BLaER1 (cell line): ENCODE results near the gene GOLPH3L.
"Not testable (repeated sequence)": the region's sequence is repeated elsewhere in the genome, so short reads cannot be mapped to it uniquely, and the experiment has no call there.

Experiments used
- H3K27ac ChIP-seq: shearing (Covaris generic); formaldehyde crosslinking; 2 replicates; pipeline ENCODE4 v1.8.1; 2022
- H3K27me3 ChIP-seq: shearing (Covaris generic); formaldehyde crosslinking; 2 replicates; pipeline ENCODE4 v1.8.1; 2022
- H3K36me3 ChIP-seq: shearing (Covaris generic); formaldehyde crosslinking; 2 replicates; pipeline ENCODE4 v1.8.1; 2022
- H3K4me1 ChIP-seq: shearing (Covaris generic); formaldehyde crosslinking; 2 replicates; pipeline ENCODE4 v1.8.1; 2022
- H3K4me2 ChIP-seq: shearing (Covaris generic); formaldehyde crosslinking; 2 replicates; pipeline ENCODE4 v1.8.1; 2022
- H3K4me3 ChIP-seq: shearing (Covaris generic); formaldehyde crosslinking; 2 replicates; pipeline ENCODE4 v1.8.1; 2022
- H3K9ac ChIP-seq: shearing (Covaris generic); formaldehyde crosslinking; 2 replicates; pipeline ENCODE4 v1.8.1; 2022
- H3K9me3 ChIP-seq: shearing (Covaris generic); formaldehyde crosslinking; 2 replicates; pipeline ENCODE4 v1.8.1; 2022
- H4K20me1 ChIP-seq: shearing (Covaris generic); formaldehyde crosslinking; 2 replicates; pipeline ENCODE4 v1.8.1; 2022
- Cebpa-rat ChIP-seq: shearing (Covaris generic); IDR thresholded peaks from 2 replicates; pipeline ENCODE4 v1.8.1; 2022

Gene GOLPH3L

DNA sequence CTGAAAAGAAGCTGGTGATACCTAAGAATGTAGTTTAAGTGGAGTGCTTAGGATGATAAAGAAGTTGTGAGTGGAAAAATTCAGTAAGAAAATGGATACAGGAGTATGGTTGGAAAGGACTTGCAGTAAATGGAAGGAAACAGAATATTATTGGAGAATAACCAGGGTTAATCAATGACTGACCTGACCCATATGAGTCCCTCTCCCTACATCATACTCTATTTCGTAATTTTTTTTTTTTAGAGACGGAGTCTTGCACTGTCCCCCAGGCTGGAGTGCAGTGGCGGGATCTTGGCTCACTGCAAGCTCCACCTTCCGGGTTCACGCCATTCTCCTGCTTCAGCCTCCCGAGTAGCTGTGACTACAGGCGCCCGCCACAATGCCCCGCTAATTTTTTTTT is 34.1 kb downstream of the GOLPH3L start:
- TF ChIP-seq Cebpa-rat, result 0 out of 2 replicates have a peak, but pooled peaks have one; percentile 11
- Histone ChIP-seq H3K27ac (no peak overlapping the region), H3K9me3 (no peaks in the 10 kb centered on the region), H4K20me1 (no peaks in the 10 kb centered on the region), H3K4me1 (no peaks in the 10 kb centered on the region), H3K36me3 (peaks cover 67% of the 10 kb centered on the region), H3K4me2 (no peak overlapping the region), H3K27me3 (no peaks in the 10 kb centered on the region), H3K9ac (no peak overlapping the region), H3K4me3 (no peak overlapping the region)

DNA sequence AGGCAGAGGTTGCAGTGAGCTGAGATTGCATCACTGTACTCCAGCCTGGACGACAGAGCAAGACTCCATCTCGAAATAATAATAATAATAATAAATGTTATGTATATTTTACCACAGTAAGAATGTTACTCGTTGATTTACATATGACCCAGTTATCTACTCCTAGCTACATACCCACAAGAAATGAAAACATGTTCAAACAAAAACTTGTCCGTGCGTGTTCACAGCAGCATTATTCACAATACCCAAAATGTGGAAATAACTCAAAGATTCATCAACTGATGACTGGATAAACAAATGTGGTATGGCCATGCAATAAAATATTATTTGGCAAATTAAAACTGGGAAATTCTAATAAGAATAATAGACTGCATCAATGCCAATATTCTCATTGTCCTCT is 35.8 kb downstream of the GOLPH3L start:
- H3K36me3 ChIP-seq, result peaks cover 71% of the 10 kb centered on the region
- H4K20me1 ChIP-seq, result no peaks in the 10 kb centered on the region
- H3K27ac ChIP-seq, result no peak overlapping the region
- no peak for TF ChIP-seq Cebpa-rat
- no peaks in the 10 kb centered on the region for H3K27me3 ChIP-seq
- H3K4me2 ChIP-seq, result no peak overlapping the region
- H3K9me3 ChIP-seq, result no peaks in the 10 kb centered on the region
- H3K9ac ChIP-seq, result no peak overlapping the region
- H3K4me3 ChIP-seq, result no peak overlapping the region
- no peaks in the 10 kb centered on the region for H3K4me1 ChIP-seq

DNA sequence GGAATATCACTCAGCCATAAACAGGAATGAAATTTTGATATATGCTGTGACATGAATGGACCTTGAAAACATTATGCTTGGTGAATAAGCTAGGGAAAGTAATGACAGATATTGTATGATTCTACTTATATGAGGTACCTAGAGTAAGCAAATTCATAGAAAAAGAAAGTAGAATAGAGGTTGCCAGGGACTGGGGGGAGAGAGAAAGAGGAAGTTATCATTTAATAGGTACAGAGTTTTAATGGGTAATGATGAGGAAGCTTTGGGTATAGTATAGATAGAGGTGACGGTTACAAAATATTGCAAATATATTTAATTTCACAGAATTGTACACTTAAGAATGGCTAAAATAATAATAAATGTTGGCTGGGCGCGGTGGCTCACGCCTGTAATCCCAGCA is 36.4 kb downstream of the GOLPH3L start:
- H3K27me3 ChIP-seq, result no peaks in the 10 kb centered on the region
- H4K20me1 ChIP-seq, result no peaks in the 10 kb centered on the region
- H3K9me3 ChIP-seq, result no peaks in the 10 kb centered on the region
- no peak overlapping the region for H3K9ac ChIP-seq
- no peak overlapping the region for H3K4me3 ChIP-seq
- no peak for TF ChIP-seq Cebpa-rat
- H3K4me1 ChIP-seq, result no peaks in the 10 kb centered on the region
- H3K4me2 ChIP-seq, result no peak overlapping the region
- peaks cover 71% of the 10 kb centered on the region for H3K36me3 ChIP-seq
- H3K27ac ChIP-seq, result no peak overlapping the region

DNA sequence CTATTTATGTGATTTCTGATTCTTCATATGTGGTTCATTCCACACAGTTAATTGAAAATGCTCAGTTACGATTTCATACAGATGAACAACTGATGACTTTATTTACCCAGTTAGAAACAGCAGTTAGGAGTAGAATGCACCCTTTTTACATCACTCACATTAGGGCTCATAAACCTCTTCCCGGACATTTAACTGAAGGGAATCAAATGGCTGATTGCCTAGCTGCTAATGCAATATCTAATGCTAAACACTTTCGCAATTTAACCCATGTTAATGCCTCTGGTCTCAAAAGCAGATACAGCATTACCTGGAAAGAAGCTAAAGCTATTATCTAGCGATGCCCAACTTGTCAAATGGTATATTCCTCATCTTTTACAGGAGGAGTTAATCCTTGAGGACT is 39.9 kb downstream of the GOLPH3L start:
- not testable (repeated sequence) for H4K20me1 ChIP-seq, H3K27me3 ChIP-seq, H3K4me1 ChIP-seq, H3K4me2 ChIP-seq, H3K9ac ChIP-seq, H3K4me3 ChIP-seq, H3K9me3 ChIP-seq, H3K27ac ChIP-seq
- H3K36me3 ChIP-seq, result peaks cover 69% of the 10 kb centered on the region

DNA sequence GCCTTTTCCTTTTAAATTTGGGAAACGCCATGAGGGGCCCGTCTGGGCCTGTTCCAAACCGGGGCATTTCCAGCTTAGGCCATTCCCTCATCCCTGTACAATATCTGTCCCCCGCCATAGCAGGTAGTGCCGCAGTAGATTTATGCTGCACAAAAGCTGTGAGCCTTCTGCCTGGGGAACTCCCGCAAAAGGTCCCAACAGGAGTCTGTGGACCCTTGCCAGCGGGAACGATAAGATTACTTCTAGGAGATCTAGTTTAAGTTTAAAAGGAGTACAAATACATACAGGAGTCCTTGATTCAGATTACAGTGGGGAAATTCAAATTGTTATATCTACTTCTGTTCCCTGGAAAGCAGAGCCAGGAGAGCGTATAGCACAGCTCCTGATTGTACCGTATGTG is 42.3 kb downstream of the GOLPH3L start:
- not testable (repeated sequence) for H4K20me1 ChIP-seq, H3K27ac ChIP-seq, H3K4me3 ChIP-seq, H3K9ac ChIP-seq, H3K27me3 ChIP-seq, H3K9me3 ChIP-seq, H3K4me2 ChIP-seq, H3K4me1 ChIP-seq
- peaks cover 61% of the 10 kb centered on the region for H3K36me3 ChIP-seq

DNA sequence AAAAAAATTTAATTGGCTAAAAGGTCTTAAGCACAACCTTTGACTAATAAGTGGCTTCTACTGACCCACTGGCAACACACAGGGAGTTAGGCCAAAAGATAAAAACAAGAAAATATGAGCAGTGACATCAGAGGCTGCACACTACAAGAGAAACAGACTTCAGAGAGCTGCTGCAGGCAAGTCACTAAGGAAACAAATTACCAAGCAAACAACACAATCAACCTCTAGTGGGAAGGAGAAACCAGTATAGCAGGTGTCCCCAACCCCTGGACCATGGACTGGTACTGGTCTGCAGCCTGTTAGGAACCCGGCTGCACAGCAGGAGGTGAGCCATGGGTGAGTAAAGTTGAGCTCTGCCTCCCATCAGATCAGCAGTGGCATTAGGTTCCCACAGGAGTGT is 46.8 kb downstream of the GOLPH3L start:
- no peaks in the 10 kb centered on the region for H3K27me3 ChIP-seq
- H3K4me3 ChIP-seq, result no peak overlapping the region
- TF ChIP-seq Cebpa-rat, result no peak
- peaks cover 77% of the 10 kb centered on the region for H3K36me3 ChIP-seq
- no peaks in the 10 kb centered on the region for H3K9me3 ChIP-seq
- no peaks in the 10 kb centered on the region for H3K4me1 ChIP-seq
- H3K27ac ChIP-seq, result no peak overlapping the region
- no peaks in the 10 kb centered on the region for H4K20me1 ChIP-seq
- H3K4me2 ChIP-seq, result no peak overlapping the region
- no peak overlapping the region for H3K9ac ChIP-seq

DNA sequence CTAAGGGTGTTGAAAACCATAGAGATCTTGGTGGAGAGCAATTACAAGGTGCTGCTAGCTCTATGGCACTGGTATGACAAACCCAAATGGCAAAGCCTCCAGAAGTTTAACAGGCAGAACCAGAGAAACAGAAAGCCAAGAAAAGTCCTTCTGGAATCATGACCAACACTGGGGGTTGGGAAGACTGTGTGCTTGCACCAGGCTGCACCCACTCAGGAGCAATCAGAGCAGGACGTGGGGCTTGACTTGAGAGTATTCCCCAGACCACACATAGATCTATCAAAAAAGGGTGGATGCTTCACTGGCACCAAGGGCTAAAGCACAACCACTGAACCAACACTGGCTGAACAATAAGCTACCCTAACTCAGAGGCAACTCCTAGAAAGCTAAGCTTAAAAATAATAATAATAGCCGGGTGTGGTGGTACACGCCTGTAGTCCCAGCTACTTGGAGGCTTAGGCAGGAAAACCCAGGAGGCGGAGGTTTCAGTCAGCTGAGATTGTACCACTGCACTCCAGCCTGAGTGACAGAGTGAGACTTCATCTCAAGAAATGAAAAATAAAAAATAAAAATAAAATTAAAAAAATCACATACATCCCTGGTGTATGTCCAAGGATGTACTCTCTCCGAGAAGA is 47.4 kb downstream of the GOLPH3L start:
- no peak overlapping the region for H3K27ac ChIP-seq
- no peaks in the 10 kb centered on the region for H4K20me1 ChIP-seq
- peaks cover 77% of the 10 kb centered on the region for H3K36me3 ChIP-seq
- no peaks in the 10 kb centered on the region for H3K4me1 ChIP-seq
- no peak overlapping the region for H3K4me2 ChIP-seq
- H3K9ac ChIP-seq, result no peak overlapping the region
- H3K27me3 ChIP-seq, result no peaks in the 10 kb centered on the region
- TF ChIP-seq Cebpa-rat, result no peak
- no peaks in the 10 kb centered on the region for H3K9me3 ChIP-seq
- no peak overlapping the region for H3K4me3 ChIP-seq

DNA sequence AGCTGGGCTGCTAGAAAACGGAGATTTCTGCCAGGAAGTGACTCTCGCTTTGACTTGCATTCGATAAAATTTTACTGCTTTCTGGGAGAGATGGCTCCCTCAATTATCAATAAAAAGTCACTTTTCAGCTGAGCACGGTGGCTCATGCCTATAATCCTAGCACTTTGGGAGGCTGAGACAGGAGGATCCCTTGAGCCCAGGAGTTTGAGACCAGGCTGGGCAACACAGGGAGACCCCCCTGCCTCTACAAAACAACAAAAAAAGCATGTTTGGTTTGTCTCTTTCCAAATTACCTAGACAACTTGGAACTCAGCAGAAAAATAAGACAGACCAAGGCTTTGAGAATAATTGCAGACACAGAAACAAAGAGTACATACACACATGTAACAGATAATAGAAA is 54.7 kb downstream of the GOLPH3L start:
- H3K36me3 ChIP-seq, result peaks cover 34% of the 10 kb centered on the region
- no peak for TF ChIP-seq Cebpa-rat
- no peaks in the 10 kb centered on the region for H3K27me3 ChIP-seq
- H3K9me3 ChIP-seq, result no peaks in the 10 kb centered on the region
- H3K4me3 ChIP-seq, result no peak overlapping the region
- no peak overlapping the region for H3K4me2 ChIP-seq
- no peak overlapping the region for H3K27ac ChIP-seq
- H3K4me1 ChIP-seq, result no peaks in the 10 kb centered on the region
- no peak overlapping the region for H3K9ac ChIP-seq
- H4K20me1 ChIP-seq, result no peaks in the 10 kb centered on the region

DNA sequence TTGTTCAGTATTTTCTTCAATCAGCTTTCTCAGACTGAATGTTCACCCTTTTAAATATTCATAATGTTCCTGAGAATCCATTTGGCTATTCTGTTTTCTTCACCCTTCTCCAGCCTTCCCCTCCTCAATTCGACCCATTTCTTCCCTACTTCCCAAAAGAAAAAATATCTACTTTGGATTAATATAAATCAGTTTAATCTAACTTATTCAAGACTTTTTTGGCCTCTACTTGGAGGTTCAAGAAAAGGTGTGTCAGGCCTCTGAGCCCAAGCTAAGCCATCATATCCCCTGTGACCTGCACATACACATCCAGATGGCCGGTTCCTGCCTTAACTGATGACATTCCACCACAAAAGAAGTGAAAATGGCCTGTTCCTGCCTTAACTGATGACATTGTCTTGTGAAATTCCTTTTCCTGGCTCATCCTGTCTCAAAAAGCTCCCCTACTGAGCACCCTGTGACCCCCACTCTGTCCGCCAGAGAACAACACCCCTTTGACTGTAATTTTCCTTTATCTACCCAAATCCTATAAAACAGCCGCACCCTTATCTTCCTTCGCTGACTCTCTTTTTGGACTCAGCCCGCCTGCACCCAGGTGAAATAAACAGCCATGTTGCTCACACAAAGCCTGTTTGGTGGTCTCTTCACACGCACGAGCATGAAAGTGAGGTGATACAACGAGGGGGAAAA is 55.7 kb downstream of the GOLPH3L start:
- H3K4me3 ChIP-seq, H3K9ac ChIP-seq, H3K9me3 ChIP-seq, H3K27me3 ChIP-seq, H3K4me2 ChIP-seq, H4K20me1 ChIP-seq, H3K27ac ChIP-seq, H3K4me1 ChIP-seq: not testable (repeated sequence)
- peaks cover 24% of the 10 kb centered on the region; the same call in 1 of the 2 replicates for H3K36me3 ChIP-seq

DNA sequence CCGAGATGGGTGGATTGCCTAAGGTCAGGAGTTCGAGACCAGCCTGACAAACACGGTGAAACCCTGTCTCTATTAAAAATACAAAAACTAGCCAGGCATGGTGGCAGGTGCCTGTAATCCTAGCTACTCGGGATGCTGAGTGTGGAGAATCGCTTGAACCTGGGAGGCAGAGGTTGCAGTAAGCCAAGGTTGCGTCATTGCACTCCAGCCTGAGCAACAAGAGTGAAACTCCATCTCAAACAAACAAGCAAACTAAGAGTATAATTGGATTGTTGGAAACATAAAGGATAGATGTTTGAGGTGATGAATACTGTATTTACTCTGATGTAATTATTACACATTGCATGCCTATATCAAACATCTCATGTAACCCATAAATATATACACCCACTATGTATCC is 58.5 kb downstream of the GOLPH3L start:
- not testable (repeated sequence) for H3K4me3 ChIP-seq, H3K9me3 ChIP-seq, H4K20me1 ChIP-seq, H3K27me3 ChIP-seq, H3K9ac ChIP-seq, H3K27ac ChIP-seq, H3K4me1 ChIP-seq, H3K4me2 ChIP-seq, H3K36me3 ChIP-seq

DNA sequence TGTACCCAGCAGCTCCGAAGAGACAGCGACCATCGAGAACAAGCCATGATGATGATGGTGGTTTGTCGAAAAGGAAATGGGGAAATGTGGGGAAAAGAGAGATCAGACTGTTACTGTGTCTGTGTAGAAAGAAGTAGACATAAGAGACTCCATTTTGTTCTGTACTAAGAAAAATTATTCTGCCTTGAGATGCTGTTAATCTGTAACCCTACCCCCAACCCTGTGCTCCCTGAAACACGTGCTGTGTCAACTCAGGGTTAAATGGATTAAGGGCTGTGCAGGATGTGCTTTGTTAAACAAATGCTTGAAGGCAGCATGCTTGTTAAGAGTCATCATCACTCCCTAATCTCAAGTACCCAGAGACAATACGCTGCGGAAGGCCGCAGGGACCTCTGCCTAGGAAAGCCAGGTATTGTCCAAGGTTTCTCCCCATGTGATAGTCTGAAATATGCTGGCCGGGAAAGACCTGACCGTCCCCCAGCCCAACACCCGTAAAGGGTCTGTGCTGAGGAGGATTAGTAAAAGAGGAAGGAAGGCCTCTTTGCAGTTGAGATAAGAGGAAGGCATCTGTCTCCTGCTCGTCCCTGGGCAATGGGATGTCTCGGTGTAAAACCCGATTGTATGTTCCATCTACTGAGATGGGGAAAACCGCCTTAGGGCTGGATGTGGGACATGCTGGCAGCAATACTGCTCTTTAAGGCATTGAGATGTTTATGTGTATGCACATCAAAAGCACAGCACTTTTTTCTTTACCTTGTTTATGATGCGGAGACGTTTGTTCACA is 61.9 kb downstream of the GOLPH3L start:
- H3K4me2 ChIP-seq, H3K9me3 ChIP-seq, H3K36me3 ChIP-seq, H3K27ac ChIP-seq, H4K20me1 ChIP-seq, H3K27me3 ChIP-seq, H3K4me3 ChIP-seq, H3K9ac ChIP-seq: not testable (repeated sequence)
- peaks cover 16% of the 10 kb centered on the region for H3K4me1 ChIP-seq
